Measurements from ENCODE around the gene ANKS1A. TPM values are rescaled to one million over a fixed set of nuclear protein-coding genes. Genes with fewer than 3 reads are reported as not detected.

The ANKS1A gene
- total and polyA plus RNA-seq, 2 of the 4 experiments (the other 2 are of a cell fraction) = 7.2 to 7.5 TPM

DNA sequence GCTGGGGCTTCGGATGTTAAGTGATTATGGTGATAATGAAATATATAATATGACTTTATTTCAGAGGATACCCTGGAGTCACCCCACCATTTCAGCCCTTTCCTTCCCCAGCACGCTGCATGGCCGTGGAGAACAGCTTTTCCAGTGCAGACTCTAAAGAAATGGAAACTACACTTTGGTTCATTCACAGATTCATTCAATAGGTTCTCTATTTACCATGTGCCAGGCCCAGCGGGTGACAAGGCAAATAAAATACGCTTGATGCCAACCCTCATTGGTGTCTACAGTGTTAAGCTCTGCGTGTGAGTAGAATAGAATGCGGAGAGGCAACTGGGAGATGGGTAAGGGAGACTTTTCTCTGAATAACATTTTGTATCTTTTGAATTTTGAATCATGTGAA is 162.3 kb downstream of the ANKS1A start:
- no CpG with 5 or more reads among the region's 7 CpGs for WGBS, 2 experiments (ENCODE audit: extremely low coverage in 2 of 2, insufficient read length in 1 of 2)
- CTCF ChIA-PET = no interaction called here

More for the DNA sequence above, 162.3 kb downstream of the ANKS1A start:
- dilution Hi-C loops (cut with HindIII; ENCODE audit: low sequenced_read_pairs, unreplicated experiment) = no loop called here
- no peak overlapping the region for H3K23ac ChIP-seq (ENCODE audit: low read depth, low read length)
- H2BK15ac ChIP-seq (ENCODE audit: low read depth, low read length) = no peak overlapping the region
- ATAC-seq (ENCODE audit: low read depth) (no peak), DNase-seq (no peak)
- H3K18ac ChIP-seq (ENCODE audit: low read depth, low read length) = no peak overlapping the region; the same call in 1 of the 2 replicates
- no peaks in the 10 kb centered on the region for H3K27me3 ChIP-seq (ENCODE audit: control insufficient read depth, insufficient read depth, low read length)
- peaks cover 6% of the 10 kb centered on the region for H4K20me1 ChIP-seq (ENCODE audit: insufficient read depth, low read length)
- no peak overlapping the region for H2BK20ac ChIP-seq (ENCODE audit: low read depth, low read length)
- no peak overlapping the region for H2AK5ac ChIP-seq (ENCODE audit: low read depth, low read length)
- no peak overlapping the region for H3K9ac ChIP-seq (ENCODE audit: low read depth, low read length)
- intact Hi-C loops (cut with micrococcal nuclease) = loop anchor here (2.0 to 5.0 kb wide), 3 partner anchors 34 to 163 kb away; partner anchors contain the start of genes ANKS1A and TAF11
- no peak overlapping the region for H2BK5ac ChIP-seq (ENCODE audit: low read depth, low read length, poor library complexity, severe bottlenecking)
- no peak overlapping the region for H3K4me2 ChIP-seq (ENCODE audit: low read depth, low read length)
- H3K27ac ChIP-seq (ENCODE audit: insufficient read depth, low read length) = no peak overlapping the region
- no peak overlapping the region for H2BK120ac ChIP-seq (ENCODE audit: low read depth, low read length)
- H4K5ac ChIP-seq (ENCODE audit: low read depth, low read length) = no peak overlapping the region
- no TSS peak for BruUV-seq (replicated peaks)
- in situ Hi-C loops (cut with MboI; ENCODE audit: low sequenced_read_pairs) = no loop called here
- H3K4me1 ChIP-seq (ENCODE audit: control insufficient read depth, insufficient read depth, low read length) = peaks cover 39% of the 10 kb centered on the region
- TF ChIP-seq, protein P1, sequence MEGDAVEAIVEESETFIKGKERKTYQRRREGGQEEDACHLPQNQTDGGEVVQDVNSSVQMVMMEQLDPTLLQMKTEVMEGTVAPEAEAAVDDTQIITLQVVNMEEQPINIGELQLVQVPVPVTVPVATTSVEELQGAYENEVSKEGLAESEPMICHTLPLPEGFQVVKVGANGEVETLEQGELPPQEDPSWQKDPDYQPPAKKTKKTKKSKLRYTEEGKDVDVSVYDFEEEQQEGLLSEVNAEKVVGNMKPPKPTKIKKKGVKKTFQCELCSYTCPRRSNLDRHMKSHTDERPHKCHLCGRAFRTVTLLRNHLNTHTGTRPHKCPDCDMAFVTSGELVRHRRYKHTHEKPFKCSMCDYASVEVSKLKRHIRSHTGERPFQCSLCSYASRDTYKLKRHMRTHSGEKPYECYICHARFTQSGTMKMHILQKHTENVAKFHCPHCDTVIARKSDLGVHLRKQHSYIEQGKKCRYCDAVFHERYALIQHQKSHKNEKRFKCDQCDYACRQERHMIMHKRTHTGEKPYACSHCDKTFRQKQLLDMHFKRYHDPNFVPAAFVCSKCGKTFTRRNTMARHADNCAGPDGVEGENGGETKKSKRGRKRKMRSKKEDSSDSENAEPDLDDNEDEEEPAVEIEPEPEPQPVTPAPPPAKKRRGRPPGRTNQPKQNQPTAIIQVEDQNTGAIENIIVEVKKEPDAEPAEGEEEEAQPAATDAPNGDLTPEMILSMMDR (conservative IDR thresholded peaks at IDR 0.05; ENCODE audit: low read depth, low read length) = no peak
- no peak for TF ChIP-seq RCOR1 (IDR thresholded peaks at IDR 0.05; ENCODE audit: insufficient replicate concordance, low read length)
- no peak for TF ChIP-seq POLR2A (IDR thresholded peaks at IDR 0.05; ENCODE audit: low read depth, low read length)
- no peak for TF ChIP-seq ELK1 (IDR thresholded peaks at IDR 0.05; ENCODE audit: borderline replicate concordance, low read depth, low read length)
- no peak for TF ChIP-seq BHLHE40 (IDR thresholded peaks at IDR 0.05; ENCODE audit: low read depth, low read length)
- no peak for TF ChIP-seq CEBPB (IDR thresholded peaks at IDR 0.05; ENCODE audit: low read depth, low read length)
- TF ChIP-seq, protein P2, sequence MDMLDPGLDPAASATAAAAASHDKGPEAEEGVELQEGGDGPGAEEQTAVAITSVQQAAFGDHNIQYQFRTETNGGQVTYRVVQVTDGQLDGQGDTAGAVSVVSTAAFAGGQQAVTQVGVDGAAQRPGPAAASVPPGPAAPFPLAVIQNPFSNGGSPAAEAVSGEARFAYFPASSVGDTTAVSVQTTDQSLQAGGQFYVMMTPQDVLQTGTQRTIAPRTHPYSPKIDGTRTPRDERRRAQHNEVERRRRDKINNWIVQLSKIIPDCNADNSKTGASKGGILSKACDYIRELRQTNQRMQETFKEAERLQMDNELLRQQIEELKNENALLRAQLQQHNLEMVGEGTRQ (IDR thresholded peaks at IDR 0.05; ENCODE audit: low read depth, low read length) = no peak
- no peak for TF ChIP-seq FOS (IDR thresholded peaks at IDR 0.05; ENCODE audit: low read depth, low read length)
- TF ChIP-seq SMC3 (IDR thresholded peaks at IDR 0.05; ENCODE audit: low read depth, low read length) = no peak
- TF ChIP-seq RFX5 (IDR thresholded peaks at IDR 0.05; ENCODE audit: low read depth, low read length) = no peak
- TF ChIP-seq RAD21 (IDR thresholded peaks at IDR 0.05; ENCODE audit: low read length) = no peak
- H4K8ac ChIP-seq (ENCODE audit: low read depth in 2 of 2, low read length in 2 of 2) = no peak overlapping the region
- H3K9me1 ChIP-seq (ENCODE audit: insufficient read depth, low read length) = peaks cover 30% of the 10 kb centered on the region
- no peak overlapping the region for H3K4me3 ChIP-seq (ENCODE audit: insufficient read depth, low read depth, low read length)
- no peaks in the 10 kb centered on the region for H3K9me3 ChIP-seq (ENCODE audit: control insufficient read depth, insufficient read depth, low read length)
- POLR2A ChIA-PET (ENCODE audit: unreplicated experiment) = no interaction called here
- H3K36me3 ChIP-seq (ENCODE audit: control insufficient read depth, insufficient read depth, low read length) = peaks cover 4% of the 10 kb centered on the region
- H3K56ac ChIP-seq (ENCODE audit: extremely low read depth, insufficient read depth, low read length) = no peak overlapping the region
- H3K79me1 ChIP-seq (ENCODE audit: low read depth in 1 of 2, low read length in 2 of 2) = peaks cover 3 to 23% of the 10 kb centered on the region in 2 experiments; a peak in 3 of 4 replicates
- no peak overlapping the region for H3K14ac ChIP-seq (replicated peaks; ENCODE audit: low read depth, low read length)
- peak overlapping the region; percentile 92; the same call in 1 of the 2 replicates for H3K4ac ChIP-seq (ENCODE audit: low read depth, low read length)
- H4K91ac ChIP-seq (ENCODE audit: insufficient read depth, low read depth, low read length) = no peak overlapping the region
- H2AFZ ChIP-seq (replicated peaks; ENCODE audit: low read length, poor library complexity) = no peak overlapping the region
- no peak overlapping the region for H2AK9ac ChIP-seq (replicated peaks; ENCODE audit: low read depth, low read length, poor library complexity)

All from IMR-90 (cell line).